AG08396 (cell line): Measurements from ENCODE around the gene TBCB.
A peak's percentile ranks its signal among the peaks of the same experiment; 100 is the strongest.
"Not testable (repeated sequence)": the region's sequence is repeated elsewhere in the genome, so short reads cannot be mapped to it uniquely, and the experiment has no call there.

Source experiments
- DNase-seq: peaks from one replicate; pipeline ENCODE4 v3.0.0; 2012; ENCODE audit warnings: low spot score, mixed read lengths

TBCB gene

GRCh38 chr19:36101550-36102327 lies 13.5 kb upstream of the TBCB start:
- DNase-seq = no peak

- no peak for DNase-seq
Measured at GRCh38 chr19:36103040-36103626, 12.1 kb upstream of the TBCB start.

GRCh38 chr19:36103842-36104552 lies 11.3 kb upstream of the TBCB start:
- DNase-seq = no peak

GRCh38 chr19:36106441-36106840 lies 8.8 kb upstream of the TBCB start:
- DNase-seq = no peak

GRCh38 chr19:36106991-36107390 lies 8.3 kb upstream of the TBCB start:
- DNase-seq = no peak

GRCh38 chr19:36108684-36109083 lies 6.6 kb upstream of the TBCB start:
- no peak for DNase-seq

- no peak for DNase-seq
Measured at GRCh38 chr19:36110487-36111199, 4.6 kb upstream of the TBCB start, which contains the start of gene OVOL3. Gene OVOL3 (plus strand): TSS chr19:36111143. CDS start chr19:36111203, 60 bp downstream.

GRCh38 chr19:36111200-36111539 lies 4.1 kb upstream of the TBCB start:
- no peak for DNase-seq

GRCh38 chr19:36112678-36113077 lies 2.6 kb upstream of the TBCB start:
- no peak for DNase-seq

GRCh38 chr19:36113425-36113824 lies 1.8 kb upstream of the TBCB start:
- DNase-seq = no peak

- peak; percentile 50 for DNase-seq
Measured at GRCh38 chr19:36113894-36114720, 1.2 kb upstream of the TBCB start.

- DNase-seq = peak; percentile 99
Measured at GRCh38 chr19:36114721-36115452, 381 bp upstream of the TBCB start, which contains the start of gene POLR2I. Gene POLR2I (minus strand): TSS chr19:36114875. CDS start chr19:36114856, 19 bp downstream.

GRCh38 chr19:36116344-36116637 lies 1.0 kb downstream of the TBCB start:
- DNase-seq = no peak

GRCh38 chr19:36120092-36120983 lies 5.1 kb downstream of the TBCB start:
- DNase-seq = no peak

- DNase-seq = no peak
Measured at GRCh38 chr19:36120984-36121358, 5.7 kb downstream of the TBCB start.

GRCh38 chr19:36121486-36122124 lies 6.3 kb downstream of the TBCB start:
- DNase-seq = no peak

GRCh38 chr19:36125557-36125956 lies 10.3 kb downstream of the TBCB start:
- no peak for DNase-seq

- no peak for DNase-seq
Measured at GRCh38 chr19:36128392-36128736, 13.1 kb downstream of the TBCB start.

- not testable (repeated sequence) for DNase-seq
Measured at GRCh38 chr19:36131221-36131620, 16.0 kb downstream of the TBCB start.

GRCh38 chr19:36134867-36135266 lies 19.6 kb downstream of the TBCB start:
- DNase-seq = not testable (repeated sequence)
